ENCODE measurements around the gene MICU1. TPM values are rescaled to one million over a fixed set of nuclear protein-coding genes. Genes with fewer than 3 reads are reported as not detected.
A peak's percentile ranks its signal among the peaks of the same experiment; 100 is the strongest.

MICU1 gene
- total RNA-seq, 1 experiment from 2014 or later = 25.5 TPM

DNA sequence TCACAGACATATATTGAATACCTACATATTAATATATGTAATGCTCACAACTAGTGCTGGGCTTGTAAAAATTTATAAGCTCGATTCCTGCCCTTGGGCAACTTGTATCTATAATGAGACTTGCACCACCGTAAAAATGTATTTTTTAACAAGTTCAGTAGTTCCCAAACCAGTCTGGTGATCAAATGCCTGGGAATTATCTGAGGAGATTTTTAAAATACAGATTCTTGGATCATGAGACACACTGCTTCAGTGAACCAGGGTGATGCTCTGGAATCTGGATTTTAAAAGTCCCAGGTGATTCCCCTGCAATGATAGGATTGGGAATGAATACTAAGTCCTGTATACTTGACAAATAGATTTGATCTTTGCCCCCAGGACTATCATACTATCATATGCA is 4.3 kb upstream of the MICU1 start:
- Mint-ChIP-seq H3K27ac (ENCODE audit: low read depth, unreplicated experiment) (no peak overlapping the region), H3K36me3 (ENCODE audit: insufficient read depth, unreplicated experiment) (no peaks in the 10 kb centered on the region), H3K27me3 (ENCODE audit: insufficient read depth, unreplicated experiment) (no peaks in the 10 kb centered on the region), H3K4me3 (ENCODE audit: unreplicated experiment) (no peak overlapping the region), H3K4me1 (ENCODE audit: insufficient read depth, unreplicated experiment) (peaks cover under 1% of the 10 kb centered on the region), H3K9me3 (ENCODE audit: unreplicated experiment) (no peaks in the 10 kb centered on the region)
- TF ChIP-seq CTCF (IDR thresholded peaks at IDR 0.05; ENCODE audit: unreplicated experiment) = no peak
- no TSS peak for BruUV-seq (replicated peaks)
- ChIA-PET CTCF (interaction anchor here (0.7 kb wide), 1 partner anchor 35 kb away, joined by 3 read pairs; no protein-coding TSS in a partner anchor), POLR2A (no interaction called here)
- DNase-seq (ENCODE audit: unreplicated experiment) = no peak
- intact Hi-C loops (cut with micrococcal nuclease) = no loop called here

GRCh38 chr10:72626444-72626754 is 520 bp upstream of the MICU1 start:
- peaks cover 10% of the 10 kb centered on the region for H3K4me1 Mint-ChIP-seq (ENCODE audit: insufficient read depth, unreplicated experiment)
- no peaks in the 10 kb centered on the region for H3K9me3 Mint-ChIP-seq (ENCODE audit: unreplicated experiment)
- ChIA-PET POLR2A (interaction anchor here (0.6 to 2.8 kb wide), 19 partner anchors 10 to 467 kb away, joined by 3 to 44 read pairs (median 3); partner anchors contain the start of gene MCU), CTCF (no interaction called here)
- no peaks in the 10 kb centered on the region for H3K36me3 Mint-ChIP-seq (ENCODE audit: insufficient read depth, unreplicated experiment)
- no TSS peak for BruUV-seq (replicated peaks)
- intact Hi-C loops (cut with micrococcal nuclease) = loop anchor here (5.0 to 10.0 kb wide), 2 partner anchors 206 to 438 kb away; no protein-coding TSS in a partner anchor
- H3K27me3 Mint-ChIP-seq (ENCODE audit: insufficient read depth, unreplicated experiment) = no peaks in the 10 kb centered on the region
- TF ChIP-seq CTCF (IDR thresholded peaks at IDR 0.05; ENCODE audit: unreplicated experiment) = no peak
- DNase-seq (ENCODE audit: unreplicated experiment) = no peak
- H3K4me3 Mint-ChIP-seq (ENCODE audit: unreplicated experiment) = peak overlapping the region; percentile 75
- H3K27ac Mint-ChIP-seq (ENCODE audit: low read depth, unreplicated experiment) = no peak overlapping the region

GRCh38 chr10:72625276-72625607 is 637 bp downstream of the MICU1 start:
- Mint-ChIP-seq H3K4me1 (ENCODE audit: insufficient read depth, unreplicated experiment) (peaks cover 10% of the 10 kb centered on the region), H3K27me3 (ENCODE audit: insufficient read depth, unreplicated experiment) (no peaks in the 10 kb centered on the region), H3K4me3 (ENCODE audit: unreplicated experiment) (peak overlapping the region; percentile 75), H3K27ac (ENCODE audit: low read depth, unreplicated experiment) (peak overlapping the region; percentile 26), H3K36me3 (ENCODE audit: insufficient read depth, unreplicated experiment) (no peaks in the 10 kb centered on the region), H3K9me3 (ENCODE audit: unreplicated experiment) (no peaks in the 10 kb centered on the region)
- no peak for DNase-seq (ENCODE audit: unreplicated experiment)
- intact Hi-C loops (cut with micrococcal nuclease) = loop anchor here (5.0 to 10.0 kb wide), 2 partner anchors 207 to 440 kb away; no protein-coding TSS in a partner anchor
- BruUV-seq (replicated peaks) = no TSS peak
- ChIA-PET POLR2A (interaction anchor here (0.6 to 2.8 kb wide), 29 partner anchors 9 to 396 kb away, joined by 3 to 44 read pairs (median 4); partner anchors contain the start of gene MCU), CTCF (interaction anchor here (0.6 kb wide), 1 partner anchor 370 kb away, joined by 6 read pairs; no protein-coding TSS in a partner anchor)
- no peak for TF ChIP-seq CTCF (IDR thresholded peaks at IDR 0.05; ENCODE audit: unreplicated experiment)

DNA sequence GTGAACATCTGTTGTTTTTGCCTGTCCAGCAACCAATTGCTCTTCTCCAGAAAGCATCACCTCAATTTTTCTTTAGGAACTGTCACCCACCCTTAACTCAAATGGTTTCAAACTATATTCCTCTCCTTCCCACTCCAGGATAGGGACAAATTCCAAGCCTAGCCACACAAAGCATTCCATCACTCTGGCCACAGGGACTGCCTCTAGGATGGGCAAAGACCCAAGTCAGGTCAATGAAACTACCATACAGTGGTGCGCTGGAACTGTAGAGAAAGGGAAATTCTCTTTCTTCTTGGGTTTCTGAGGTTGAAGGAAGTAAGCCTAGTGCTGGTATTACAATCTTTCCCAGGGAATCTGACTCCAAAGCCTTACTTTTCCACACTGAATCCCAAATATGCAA is 3.6 kb downstream of the MICU1 start:
- BruUV-seq (replicated peaks) = no TSS peak
- Mint-ChIP-seq H3K4me1 (ENCODE audit: insufficient read depth, unreplicated experiment) (peaks cover 10% of the 10 kb centered on the region), H3K36me3 (ENCODE audit: insufficient read depth, unreplicated experiment) (no peaks in the 10 kb centered on the region), H3K27ac (ENCODE audit: low read depth, unreplicated experiment) (no peak overlapping the region), H3K27me3 (ENCODE audit: insufficient read depth, unreplicated experiment) (no peaks in the 10 kb centered on the region), H3K4me3 (ENCODE audit: unreplicated experiment) (no peak overlapping the region), H3K9me3 (ENCODE audit: unreplicated experiment) (no peaks in the 10 kb centered on the region)
- no peak for DNase-seq (ENCODE audit: unreplicated experiment)
- POLR2A ChIA-PET = interaction anchor here (1.2 kb wide), 1 partner anchor 10 kb away, joined by 3 read pairs; no protein-coding TSS in a partner anchor
- intact Hi-C loops (cut with micrococcal nuclease) = loop anchor here (10.0 kb wide), 1 partner anchor 443 kb away; no protein-coding TSS in a partner anchor
- no peak for TF ChIP-seq CTCF (IDR thresholded peaks at IDR 0.05; ENCODE audit: unreplicated experiment)
- CTCF ChIA-PET = no interaction called here

Data from MCF 10A (cell line).